Measurements from ENCODE around the gene MTA3. TPM values are rescaled to one million over a fixed set of nuclear protein-coding genes. Genes with fewer than 3 reads are reported as not detected.
"Not testable (repeated sequence)": the region's sequence is repeated elsewhere in the genome, so short reads cannot be mapped to it uniquely, and the experiment has no call there.

MTA3 gene
- polyA plus RNA-seq, 1 experiment, result 51.0 TPM

- H3K27me3 ChIP-seq (ENCODE audit: control insufficient read depth, insufficient read depth, low read length), result no peaks in the 10 kb centered on the region
- H3K4me3 ChIP-seq (ENCODE audit: low read depth, low read length), result no peak overlapping the region
- H3K27ac ChIP-seq (ENCODE audit: low read depth, low read length), result no peak overlapping the region
- no peak for DNase-seq (ENCODE audit: low read depth, low spot score)
- H3K9me3 ChIP-seq (ENCODE audit: control insufficient read depth, insufficient read depth, low read length), result peaks cover 4% of the 10 kb centered on the region; the same call in 1 of the 2 replicates
- ChIA-PET CTCF (no interaction called here), POLR2A (no interaction called here)
- no peak for TF ChIP-seq CTCF (IDR thresholded peaks at IDR 0.05; ENCODE audit: low read depth, low read length)
Measured at GRCh38 chr2:42624047-42624446, 55.6 kb downstream of the MTA3 start.

- DNase-seq (ENCODE audit: low read depth, low spot score); H3K27ac ChIP-seq (ENCODE audit: low read depth, low read length); CTCF ChIA-PET; H3K4me3 ChIP-seq (ENCODE audit: low read depth, low read length); H3K9me3 ChIP-seq (ENCODE audit: control insufficient read depth, insufficient read depth, low read length); H3K27me3 ChIP-seq (ENCODE audit: control insufficient read depth, insufficient read depth, low read length); POLR2A ChIA-PET: not testable (repeated sequence)
Measured at GRCh38 chr2:42628024-42628423, 59.6 kb downstream of the MTA3 start.

GRCh38 chr2:42636934-42637333 lies 68.5 kb downstream of the MTA3 start:
- DNase-seq (ENCODE audit: low read depth, low spot score), result no peak
- Histone ChIP-seq H3K4me3 (ENCODE audit: low read depth, low read length) (no peak overlapping the region), H3K27ac (ENCODE audit: low read depth, low read length) (no peak overlapping the region), H3K9me3 (ENCODE audit: control insufficient read depth, insufficient read depth, low read length) (no peaks in the 10 kb centered on the region), H3K27me3 (ENCODE audit: control insufficient read depth, insufficient read depth, low read length) (no peaks in the 10 kb centered on the region)
- ChIA-PET CTCF (interaction anchor here (2.4 kb wide), 1 partner anchor 26 kb away, joined by 16 read pairs; no protein-coding TSS in a partner anchor), POLR2A (no interaction called here)
- TF ChIP-seq CTCF (IDR thresholded peaks at IDR 0.05; ENCODE audit: low read depth, low read length), result no peak

GRCh38 chr2:42638080-42638784 lies 69.8 kb downstream of the MTA3 start:
- POLR2A ChIA-PET, result interaction anchor here (0.7 kb wide), 2 partner anchors 44 to 122 kb away, joined by 3 to 5 read pairs; no protein-coding TSS in a partner anchor
- CTCF ChIA-PET, result interaction anchor here (0.6 to 2.4 kb wide), 3 partner anchors 9 to 946 kb away, joined by 3 to 16 read pairs (median 4); no protein-coding TSS in a partner anchor
- no peak overlapping the region for H3K27ac ChIP-seq (ENCODE audit: low read depth, low read length)
- no peaks in the 10 kb centered on the region for H3K9me3 ChIP-seq (ENCODE audit: control insufficient read depth, insufficient read depth, low read length)
- no peak for TF ChIP-seq CTCF (IDR thresholded peaks at IDR 0.05; ENCODE audit: low read depth, low read length)
- DNase-seq (ENCODE audit: low read depth, low spot score), result no peak
- no peaks in the 10 kb centered on the region for H3K27me3 ChIP-seq (ENCODE audit: control insufficient read depth, insufficient read depth, low read length)
- H3K4me3 ChIP-seq (ENCODE audit: low read depth, low read length), result no peak overlapping the region

- POLR2A ChIA-PET, result no interaction called here
- TF ChIP-seq CTCF (IDR thresholded peaks at IDR 0.05; ENCODE audit: low read depth, low read length), result no peak
- Histone ChIP-seq H3K27me3 (ENCODE audit: control insufficient read depth, insufficient read depth, low read length) (no peaks in the 10 kb centered on the region), H3K27ac (ENCODE audit: low read depth, low read length) (no peak overlapping the region), H3K9me3 (ENCODE audit: control insufficient read depth, insufficient read depth, low read length) (no peaks in the 10 kb centered on the region), H3K4me3 (ENCODE audit: low read depth, low read length) (no peak overlapping the region)
- CTCF ChIA-PET, result interaction anchor here (1.4 to 2.4 kb wide), 2 partner anchors 10 to 24 kb away, joined by 4 to 16 read pairs; no protein-coding TSS in a partner anchor
- DNase-seq (ENCODE audit: low read depth, low spot score), result no peak
Measured at GRCh38 chr2:42639340-42640077, 71.1 kb downstream of the MTA3 start.
